CMK (cell line): ENCODE results near the gene PYGO1.
"Not testable (repeated sequence)": the region's sequence is repeated elsewhere in the genome, so short reads cannot be mapped to it uniquely, and the experiment has no call there.

Experiments
- DNase-seq: peaks from one replicate; pipeline ENCODE4 v3.0.0-alpha.2; 2010; ENCODE audit warnings: low read depth

Gene PYGO1

GRCh38 chr15:55505407-55505806 lies 82.7 kb downstream of the PYGO1 start:
- not testable (repeated sequence) for DNase-seq

- no peak for DNase-seq
Observed at GRCh38 chr15:55499151-55499550, 89.0 kb downstream of the PYGO1 start.

- peak; percentile 48 for DNase-seq
Observed at GRCh38 chr15:55498109-55498938, 89.8 kb downstream of the PYGO1 start.

GRCh38 chr15:55496716-55497115 lies 91.4 kb downstream of the PYGO1 start:
- no peak for DNase-seq

- no peak for DNase-seq
Observed at GRCh38 chr15:55494931-55495330, 93.2 kb downstream of the PYGO1 start.

- DNase-seq = not testable (repeated sequence)
Observed at GRCh38 chr15:55488952-55489600, 99.1 kb downstream of the PYGO1 start.
